GM12801 (cell line): ENCODE data around the gene GUCY1A1.

Experiments used
- CTCF ChIP-seq: IDR thresholded peaks from one replicate; pipeline ENCODE4 v1.5.1; 2011; ENCODE audit warnings: control low read depth; ENCODE audit not compliant: insufficient read length; ENCODE audit errors: extremely low read depth

Gene GUCY1A1

GRCh38 chr4:155742310-155743015 is 75.8 kb downstream of the GUCY1A1 start:
- no peak for TF ChIP-seq CTCF

GRCh38 chr4:155745984-155746383 is 79.3 kb downstream of the GUCY1A1 start:
- no peak for TF ChIP-seq CTCF

DNA sequence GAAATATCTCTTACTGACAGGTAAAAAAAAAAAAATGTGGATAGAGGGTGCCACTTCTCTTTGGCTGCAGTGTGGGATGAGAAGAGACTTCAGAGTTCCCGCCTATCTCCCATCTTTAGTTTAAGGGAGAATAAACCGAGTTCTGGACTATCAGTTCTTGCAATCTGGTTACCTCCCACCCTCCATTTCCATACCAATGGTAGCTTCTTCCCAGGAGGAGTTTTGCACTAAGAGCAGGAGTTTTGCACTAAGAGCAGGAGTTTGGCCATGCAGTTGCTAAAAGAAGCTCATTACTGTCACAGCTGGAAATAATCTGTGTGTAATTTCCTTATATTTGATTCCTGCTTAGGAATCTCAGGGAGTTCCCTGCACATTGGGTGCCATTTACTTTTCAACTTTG is 81.4 kb downstream of the GUCY1A1 start:
- TF ChIP-seq CTCF: no peak

- no peak for TF ChIP-seq CTCF
Observed at GRCh38 chr4:155749041-155749440, 82.4 kb downstream of the GUCY1A1 start.

- TF ChIP-seq CTCF: no peak
Observed at GRCh38 chr4:155751569-155751968, 84.9 kb downstream of the GUCY1A1 start.

DNA sequence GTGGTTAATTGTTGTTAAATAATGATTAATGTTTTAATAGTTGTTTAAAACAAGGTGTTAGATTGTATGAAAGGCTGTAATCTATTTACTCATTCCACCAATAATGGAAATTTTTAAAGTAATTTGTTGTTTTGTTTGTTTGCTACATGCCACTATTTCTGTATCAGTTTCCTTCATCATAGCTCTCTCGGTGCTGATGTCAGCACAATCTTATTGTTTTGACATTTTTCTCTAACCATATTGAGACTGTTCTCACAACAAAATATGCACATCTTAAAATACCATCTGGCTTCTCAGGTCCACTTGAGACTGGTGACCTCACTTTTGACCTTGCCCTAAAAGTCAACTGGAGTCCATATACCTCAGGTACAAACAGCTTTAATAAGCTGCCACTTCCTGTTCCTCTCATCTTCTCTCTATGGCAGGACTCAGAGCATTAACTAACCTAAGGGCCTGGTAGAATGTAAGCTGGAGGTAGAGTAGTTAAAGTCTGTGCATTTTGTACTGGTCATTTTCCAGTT is 91.2 kb downstream of the GUCY1A1 start:
- no peak for TF ChIP-seq CTCF

DNA sequence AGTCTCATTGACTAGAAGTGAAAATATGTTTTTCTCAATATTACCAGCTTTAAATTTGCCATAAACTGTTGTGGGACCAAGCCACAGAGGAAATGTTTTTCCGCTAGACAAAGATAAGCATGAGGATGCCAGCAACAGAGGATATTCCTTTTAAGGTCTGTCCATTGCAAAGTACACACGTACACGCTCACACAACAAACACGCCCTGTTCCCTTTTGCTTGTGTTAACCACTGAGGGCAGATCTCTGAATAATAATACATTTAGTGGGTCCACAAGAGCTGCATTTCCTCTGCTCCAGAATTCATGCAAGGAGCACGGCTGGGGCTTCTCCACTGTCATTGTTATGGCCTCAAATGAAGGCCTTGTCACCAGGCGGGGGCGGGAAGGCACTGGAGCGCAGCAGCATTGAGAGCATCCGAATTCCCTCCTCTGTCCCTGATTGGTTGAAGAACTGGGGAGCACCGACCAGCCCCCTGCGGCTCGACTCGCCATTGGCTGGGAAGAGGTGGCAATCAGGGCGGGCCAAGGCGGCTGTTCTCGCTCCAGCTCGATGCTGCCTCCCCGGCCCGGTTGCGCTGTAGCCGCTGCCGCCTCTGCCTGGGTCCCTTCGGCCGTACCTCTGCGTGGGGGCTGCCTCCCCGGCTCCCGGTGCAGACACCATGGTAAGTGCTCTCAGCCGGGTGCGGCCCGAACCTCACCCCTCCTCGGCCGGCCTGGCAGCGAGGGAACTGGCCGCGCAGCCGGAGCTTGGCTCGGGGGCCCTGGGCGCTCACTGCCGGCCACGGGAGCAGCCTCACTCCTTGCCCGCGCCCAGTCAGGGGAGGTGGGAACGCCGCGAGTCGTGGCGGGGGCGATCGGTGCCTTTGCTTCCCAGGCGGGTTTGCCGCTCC is 92.1 kb downstream of the GUCY1A1 start, which contains the start of gene GUCY1B1:
Gene GUCY1B1 (plus strand): TSS at position 541 of the 891 bp plus-strand sequence. CDS start 120 bp downstream, at position 661.
- TF ChIP-seq CTCF: no peak
